22Rv1 (cell line): ENCODE results near the gene TRMT11.

Source experiments
- CTCF ChIP-seq: fragments of 450-650 bp; IDR thresholded peaks from 2 replicates; pipeline ENCODE4 v1.5.1; 2017; ENCODE audit warnings: mild to moderate bottlenecking
- ZFX ChIP-seq: fragments of 450-650 bp; IDR thresholded peaks from 2 replicates; pipeline ENCODE4 v1.6.1; 2017; ENCODE audit warnings: antibody characterized with exemption, borderline replicate concordance

DNA sequence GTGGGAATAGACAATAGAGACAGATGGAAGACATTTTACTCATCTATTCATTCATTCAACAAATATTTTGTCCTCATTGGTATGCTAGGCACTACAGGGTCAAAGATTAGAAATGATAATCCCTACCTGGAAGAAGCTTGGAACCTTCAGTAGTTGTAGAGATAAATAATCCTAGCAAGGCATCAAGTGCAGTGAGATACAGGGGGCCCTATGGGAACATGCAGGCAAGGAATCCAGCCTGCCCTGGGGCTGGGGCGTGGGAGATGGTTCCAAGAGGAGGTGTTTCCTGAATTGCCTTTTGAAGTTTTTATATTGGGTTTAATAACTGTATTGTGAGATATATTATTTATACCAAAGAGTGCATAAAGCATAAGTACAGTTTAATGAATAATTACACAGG is 64.5 kb downstream of the TRMT11 start:
- no peak for TF ChIP-seq CTCF
- no peak for TF ChIP-seq ZFX
